ENCODE results near the gene TUBB3. TPM values are rescaled to one million over a fixed set of nuclear protein-coding genes. Genes with fewer than 3 reads are reported as not detected.

TUBB3 gene
- total and polyA plus RNA-seq, 2 of the 8 experiments (the other 6 are each of a cell fraction or from before 2014, with no cell fraction given): 275 to 393 TPM

GRCh38 chr16:89922884-89923639, at the start of gene TUBB3 (continued):
- TF ChIP-seq SIN3A (conservative IDR thresholded peaks at IDR 0.05 in 1 of 2, IDR thresholded peaks at IDR 0.05 in 1 of 2; ENCODE audit: low read depth in 1 of 2, low read length in 2 of 2) (0 out of 4 replicates have a peak, but pooled peaks of 1 of the 2 experiments have one; percentile 63), CTCF (IDR thresholded peaks at IDR 0.05; ENCODE audit: control extremely low read depth in 1 of 3, insufficient read depth in 1 of 3, low read depth in 1 of 3, low read length in 3 of 3) (no peak), TAF1 (IDR thresholded peaks at IDR 0.05; ENCODE audit: low read depth, low read length) (peak; percentile 93), HDAC2 (IDR thresholded peaks at IDR 0.05; ENCODE audit: borderline replicate concordance in 1 of 2, low read depth in 2 of 2, low read length in 2 of 2) (no peak), JUND (IDR thresholded peaks at IDR 0.05; ENCODE audit: low read length) (no peak), EZH2 (IDR thresholded peaks at IDR 0.05; ENCODE audit: low read depth, low read length, severe bottlenecking) (no peak), KDM1A (IDR thresholded peaks at IDR 0.05; ENCODE audit: borderline replicate concordance, low read length) (no peak), BRCA1 (IDR thresholded peaks at IDR 0.05; ENCODE audit: low read depth, low read length) (no peak), POLR2AphosphoS5 (IDR thresholded peaks at IDR 0.05; ENCODE audit: low read depth, low read length) (peak; percentile 94)
